LNCAP (cell line): ENCODE measurements around the gene TMEM38A.

Experiments used
- TF ChIP-seq, protein P1 (sequence below): fragments of 450-650 bp; IDR thresholded peaks from 2 replicates; pipeline ENCODE4 v1.5.1; 2017; ENCODE audit warnings: mild to moderate bottlenecking

TMEM38A gene

DNA sequence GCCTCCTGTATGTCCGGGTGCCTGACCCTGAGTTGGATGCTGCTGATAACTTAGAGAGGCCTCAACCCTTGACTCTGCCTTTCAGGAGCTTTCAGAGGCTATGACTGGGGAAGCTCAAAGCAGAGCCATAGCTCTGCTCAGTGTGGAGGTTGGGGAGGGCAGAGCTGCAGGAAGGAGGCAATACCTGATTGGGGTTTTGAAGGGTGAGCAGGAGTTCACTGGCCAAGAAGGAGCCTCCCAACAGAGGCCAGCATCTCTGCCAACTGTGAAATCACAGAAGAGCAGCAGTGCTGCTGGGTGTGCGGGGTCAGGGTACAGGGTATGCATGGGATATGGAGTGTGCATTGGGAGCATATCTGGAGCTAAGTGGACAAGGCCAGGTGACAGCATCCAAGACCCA lies 21.6 kb downstream of the TMEM38A start:
- TF ChIP-seq, protein P1, sequence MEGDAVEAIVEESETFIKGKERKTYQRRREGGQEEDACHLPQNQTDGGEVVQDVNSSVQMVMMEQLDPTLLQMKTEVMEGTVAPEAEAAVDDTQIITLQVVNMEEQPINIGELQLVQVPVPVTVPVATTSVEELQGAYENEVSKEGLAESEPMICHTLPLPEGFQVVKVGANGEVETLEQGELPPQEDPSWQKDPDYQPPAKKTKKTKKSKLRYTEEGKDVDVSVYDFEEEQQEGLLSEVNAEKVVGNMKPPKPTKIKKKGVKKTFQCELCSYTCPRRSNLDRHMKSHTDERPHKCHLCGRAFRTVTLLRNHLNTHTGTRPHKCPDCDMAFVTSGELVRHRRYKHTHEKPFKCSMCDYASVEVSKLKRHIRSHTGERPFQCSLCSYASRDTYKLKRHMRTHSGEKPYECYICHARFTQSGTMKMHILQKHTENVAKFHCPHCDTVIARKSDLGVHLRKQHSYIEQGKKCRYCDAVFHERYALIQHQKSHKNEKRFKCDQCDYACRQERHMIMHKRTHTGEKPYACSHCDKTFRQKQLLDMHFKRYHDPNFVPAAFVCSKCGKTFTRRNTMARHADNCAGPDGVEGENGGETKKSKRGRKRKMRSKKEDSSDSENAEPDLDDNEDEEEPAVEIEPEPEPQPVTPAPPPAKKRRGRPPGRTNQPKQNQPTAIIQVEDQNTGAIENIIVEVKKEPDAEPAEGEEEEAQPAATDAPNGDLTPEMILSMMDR, result no peak

DNA sequence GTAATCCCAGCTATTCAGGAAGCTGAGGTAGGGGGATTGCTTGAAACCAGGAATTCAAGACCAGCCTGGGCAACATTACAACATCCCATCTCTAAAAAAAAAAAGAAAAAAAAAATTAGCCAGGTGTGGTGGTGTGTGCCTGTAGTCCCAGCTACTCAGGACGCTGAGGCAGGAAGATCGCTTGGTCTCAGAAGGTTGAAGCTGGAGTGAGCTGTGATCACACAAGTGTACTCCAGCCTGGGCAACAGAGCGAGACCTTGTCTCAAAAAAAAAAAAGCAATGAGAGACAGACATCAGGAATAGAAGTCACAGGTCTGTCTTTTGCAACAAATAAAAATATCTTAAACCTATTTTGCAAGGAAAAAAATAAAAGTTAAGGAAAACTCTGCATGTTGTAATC lies 23.3 kb downstream of the TMEM38A start:
- TF ChIP-seq, protein P1, result no peak

GRCh38 chr19:16688084-16688483 lies 27.1 kb downstream of the TMEM38A start:
- TF ChIP-seq, protein P1, result no peak

DNA sequence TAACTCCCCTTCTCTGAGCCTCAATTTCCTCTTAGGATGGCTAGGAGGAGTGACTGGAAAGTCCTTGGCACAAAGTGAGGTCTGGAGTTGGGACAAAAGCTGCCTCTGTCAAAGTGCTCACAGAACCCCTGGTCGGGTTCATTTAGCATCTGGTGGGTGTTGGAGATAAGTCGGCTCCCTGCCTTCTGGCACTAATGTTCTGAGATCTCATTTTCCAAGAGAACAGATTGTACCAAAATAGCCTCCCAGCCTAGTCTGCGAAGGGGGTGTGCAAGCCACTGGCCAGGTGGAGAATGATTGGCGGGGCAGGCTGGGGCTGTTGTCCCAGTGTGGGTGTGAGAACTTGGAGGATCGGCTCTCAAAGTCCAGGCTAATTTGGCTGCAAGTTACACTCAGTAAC lies 38.0 kb downstream of the TMEM38A start:
- TF ChIP-seq, protein P1, result no peak

- TF ChIP-seq, protein P1, result no peak
Measured at GRCh38 chr19:16702123-16702522, 41.2 kb downstream of the TMEM38A start.

DNA sequence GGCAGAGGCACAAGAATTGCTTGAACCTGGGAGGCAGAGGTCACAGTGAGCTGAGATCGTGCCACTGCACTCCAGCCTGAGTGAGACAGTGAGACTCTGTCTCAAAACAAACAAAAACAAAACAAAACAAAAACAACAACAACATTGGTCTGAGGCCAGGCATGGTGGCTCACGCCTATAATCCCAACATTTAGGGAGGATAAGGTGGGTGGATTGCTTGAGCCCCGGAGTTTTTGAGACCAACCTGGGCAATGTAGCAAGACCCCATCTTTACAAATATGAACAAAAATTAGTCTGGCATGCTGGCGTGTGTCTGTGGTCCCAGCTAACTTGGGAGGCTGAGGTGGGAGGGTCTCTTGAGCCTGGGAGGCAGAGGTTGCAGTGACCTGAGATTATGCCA lies 42.7 kb downstream of the TMEM38A start:
- TF ChIP-seq, protein P1, result no peak

DNA sequence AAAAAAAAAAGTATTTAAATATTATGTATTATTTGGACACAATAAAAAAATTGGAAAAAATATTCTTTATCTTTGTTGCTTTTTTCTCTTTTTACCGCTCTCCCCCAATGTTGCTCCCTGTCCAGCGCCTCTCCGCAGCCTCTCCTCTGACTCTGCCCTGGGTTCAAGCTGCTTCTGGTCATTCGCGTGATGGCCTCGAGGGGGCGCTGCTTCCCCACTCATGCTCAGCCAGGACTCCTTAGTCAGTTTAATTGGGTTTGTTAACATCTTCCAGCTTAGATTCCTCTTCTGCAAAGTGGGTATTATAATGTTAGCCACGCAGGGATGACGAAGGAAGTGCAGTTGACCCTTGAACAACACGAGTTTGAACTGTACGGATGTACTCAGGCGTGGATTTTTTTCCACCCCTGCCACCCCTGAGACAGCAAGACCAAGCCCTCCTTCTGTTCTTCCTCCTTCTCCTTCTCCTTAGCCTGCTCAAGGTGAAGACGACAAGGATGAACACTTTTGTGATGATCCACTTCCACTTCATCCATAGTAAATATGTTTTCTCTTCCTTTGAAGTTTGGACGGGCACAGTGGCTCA lies 53.9 kb downstream of the TMEM38A start:
- TF ChIP-seq, protein P1, result peak; percentile 94

DNA sequence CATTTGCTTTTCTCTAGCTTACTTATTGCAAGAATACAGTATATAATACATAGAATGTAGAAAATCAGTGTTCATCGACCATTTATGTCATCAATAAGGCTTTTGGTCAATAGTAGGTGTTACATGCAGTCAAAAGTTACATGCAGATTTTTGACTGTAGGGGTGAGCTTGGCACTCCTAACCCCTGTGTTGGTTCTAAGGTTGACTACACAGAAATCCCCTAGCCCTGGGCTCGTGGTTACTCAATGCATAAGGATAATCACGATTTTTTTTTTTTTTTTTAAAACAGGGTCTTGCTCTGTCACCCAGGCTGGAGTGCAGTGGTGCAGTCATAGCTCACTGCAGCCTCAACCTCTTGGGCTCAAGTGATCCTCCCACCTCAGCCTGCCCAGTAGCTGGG lies 54.7 kb downstream of the TMEM38A start:
- TF ChIP-seq, protein P1, result no peak
